ENCODE results near the gene SRCAP. TPM values are rescaled to one million over a fixed set of nuclear protein-coding genes. Genes with fewer than 3 reads are reported as not detected.

The SRCAP gene
- total RNA-seq, 1 donor from 2014 or later = 94.5 TPM

- H3K27me3 Mint-ChIP-seq (ENCODE audit: low read depth) = no peaks in the 10 kb centered on the region
- no peak overlapping the region for H3K4me3 Mint-ChIP-seq
Measured at GRCh38 chr16:30669026-30669902, 29.7 kb upstream of the SRCAP start.

GRCh38 chr16:30669903-30670824 lies 28.8 kb upstream of the SRCAP start:
- Mint-ChIP-seq H3K36me3 (ENCODE audit: low read depth) (peaks cover 7% of the 10 kb centered on the region), H3K27me3 (ENCODE audit: low read depth) (no peaks in the 10 kb centered on the region), H3K9me3 (no peaks in the 10 kb centered on the region), H3K4me3 (no peak overlapping the region), H3K27ac (ENCODE audit: unreplicated experiment) (no peak overlapping the region), H3K4me1 (no peaks in the 10 kb centered on the region)
- no peak for DNase-seq (ENCODE audit: low read depth, low spot score)
- no peak for TF ChIP-seq CTCF (conservative IDR thresholded peaks at IDR 0.05)

More at GRCh38 chr16:30669026-30669902, 29.7 kb upstream of the SRCAP start:
- no peak for TF ChIP-seq CTCF (conservative IDR thresholded peaks at IDR 0.05)
- Mint-ChIP-seq H3K36me3 (ENCODE audit: low read depth) (peaks cover 7% of the 10 kb centered on the region), H3K4me1 (no peaks in the 10 kb centered on the region), H3K9me3 (no peaks in the 10 kb centered on the region), H3K27ac (ENCODE audit: unreplicated experiment) (no peak overlapping the region)
- no peak for DNase-seq (ENCODE audit: low read depth, low spot score)

GRCh38 chr16:30675143-30675542 lies 23.8 kb upstream of the SRCAP start:
- Mint-ChIP-seq H3K4me3 (no peak overlapping the region), H3K36me3 (ENCODE audit: low read depth) (peaks cover 3% of the 10 kb centered on the region), H3K4me1 (peaks cover 8% of the 10 kb centered on the region), H3K27me3 (ENCODE audit: low read depth) (no peaks in the 10 kb centered on the region), H3K27ac (ENCODE audit: unreplicated experiment) (no peak overlapping the region), H3K9me3 (no peaks in the 10 kb centered on the region)
- no peak for TF ChIP-seq CTCF (conservative IDR thresholded peaks at IDR 0.05)
- DNase-seq (ENCODE audit: low read depth, low spot score) = no peak

GRCh38 chr16:30677931-30678585 lies 20.9 kb upstream of the SRCAP start:
- TF ChIP-seq CTCF (conservative IDR thresholded peaks at IDR 0.05) = no peak
- no peak overlapping the region for H3K27ac Mint-ChIP-seq (ENCODE audit: unreplicated experiment)
- no peak for DNase-seq (ENCODE audit: low read depth, low spot score)
- no peaks in the 10 kb centered on the region for H3K27me3 Mint-ChIP-seq (ENCODE audit: low read depth)
- no peaks in the 10 kb centered on the region for H3K9me3 Mint-ChIP-seq
- H3K36me3 Mint-ChIP-seq (ENCODE audit: low read depth) = no peaks in the 10 kb centered on the region
- no peak overlapping the region for H3K4me3 Mint-ChIP-seq
- peaks cover 8% of the 10 kb centered on the region for H3K4me1 Mint-ChIP-seq

GRCh38 chr16:30678586-30678970 lies 20.4 kb upstream of the SRCAP start:
- H3K36me3 Mint-ChIP-seq (ENCODE audit: low read depth) = no peaks in the 10 kb centered on the region
- DNase-seq (ENCODE audit: low read depth, low spot score) = no peak
- H3K27ac Mint-ChIP-seq (ENCODE audit: unreplicated experiment) = no peak overlapping the region
- no peaks in the 10 kb centered on the region for H3K9me3 Mint-ChIP-seq
- TF ChIP-seq CTCF (conservative IDR thresholded peaks at IDR 0.05) = no peak
- H3K27me3 Mint-ChIP-seq (ENCODE audit: low read depth) = no peaks in the 10 kb centered on the region
- H3K4me3 Mint-ChIP-seq = no peak overlapping the region
- peaks cover 8% of the 10 kb centered on the region for H3K4me1 Mint-ChIP-seq

Data from neural crest cell (in vitro differentiated cells).